Measurements from ENCODE around the gene TEX29.

Gene TEX29

DNA sequence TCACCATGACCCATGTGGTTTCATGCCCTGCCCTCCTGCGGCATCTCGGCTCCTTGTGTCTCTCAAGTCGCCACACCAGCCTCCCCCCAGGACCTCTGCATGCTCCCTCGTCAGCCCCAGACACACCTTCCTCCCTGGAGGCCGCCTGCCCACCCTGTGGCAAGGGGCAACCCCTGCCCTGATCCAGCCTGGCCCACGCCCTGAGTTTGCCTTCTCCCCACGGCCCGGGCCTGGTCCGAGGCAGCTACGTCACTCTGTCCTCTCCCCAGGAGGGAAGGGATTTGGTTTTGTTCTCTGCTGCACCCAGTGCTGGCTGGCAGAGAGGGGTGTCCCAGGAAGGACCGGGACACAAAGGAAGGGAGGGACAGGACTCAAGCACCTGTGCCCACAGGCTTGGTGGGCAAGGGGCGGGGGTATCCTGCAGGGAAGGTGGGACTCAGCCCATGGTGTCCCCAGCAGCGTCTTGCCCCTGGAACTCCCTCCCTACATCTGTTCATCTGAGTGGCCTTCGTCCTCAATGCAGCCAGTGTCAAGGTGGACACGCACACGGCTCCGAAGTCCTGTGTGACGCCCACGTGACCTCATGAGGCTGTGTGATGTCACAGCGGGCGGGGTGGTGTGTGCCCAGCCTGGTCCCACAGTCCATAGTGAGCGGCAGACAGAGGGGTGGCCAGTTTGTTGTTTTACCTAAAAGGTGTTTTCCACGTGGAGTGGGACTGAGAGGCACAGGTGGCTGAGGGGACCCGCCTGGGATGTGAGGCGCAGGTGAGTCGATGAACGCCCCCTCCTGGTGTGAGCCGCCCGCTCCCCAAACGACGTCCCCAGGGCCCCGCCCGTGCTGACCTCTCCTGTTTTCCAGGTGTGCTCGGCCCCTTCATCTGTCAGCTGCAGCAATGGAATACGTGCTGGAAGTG is at the start of gene TEX29:
TEX29 (plus strand) TSS at position 645 of the 914 bp plus-strand sequence; CDS start at position 894, 249 bp downstream.
- DNase-seq = no peak

DNA sequence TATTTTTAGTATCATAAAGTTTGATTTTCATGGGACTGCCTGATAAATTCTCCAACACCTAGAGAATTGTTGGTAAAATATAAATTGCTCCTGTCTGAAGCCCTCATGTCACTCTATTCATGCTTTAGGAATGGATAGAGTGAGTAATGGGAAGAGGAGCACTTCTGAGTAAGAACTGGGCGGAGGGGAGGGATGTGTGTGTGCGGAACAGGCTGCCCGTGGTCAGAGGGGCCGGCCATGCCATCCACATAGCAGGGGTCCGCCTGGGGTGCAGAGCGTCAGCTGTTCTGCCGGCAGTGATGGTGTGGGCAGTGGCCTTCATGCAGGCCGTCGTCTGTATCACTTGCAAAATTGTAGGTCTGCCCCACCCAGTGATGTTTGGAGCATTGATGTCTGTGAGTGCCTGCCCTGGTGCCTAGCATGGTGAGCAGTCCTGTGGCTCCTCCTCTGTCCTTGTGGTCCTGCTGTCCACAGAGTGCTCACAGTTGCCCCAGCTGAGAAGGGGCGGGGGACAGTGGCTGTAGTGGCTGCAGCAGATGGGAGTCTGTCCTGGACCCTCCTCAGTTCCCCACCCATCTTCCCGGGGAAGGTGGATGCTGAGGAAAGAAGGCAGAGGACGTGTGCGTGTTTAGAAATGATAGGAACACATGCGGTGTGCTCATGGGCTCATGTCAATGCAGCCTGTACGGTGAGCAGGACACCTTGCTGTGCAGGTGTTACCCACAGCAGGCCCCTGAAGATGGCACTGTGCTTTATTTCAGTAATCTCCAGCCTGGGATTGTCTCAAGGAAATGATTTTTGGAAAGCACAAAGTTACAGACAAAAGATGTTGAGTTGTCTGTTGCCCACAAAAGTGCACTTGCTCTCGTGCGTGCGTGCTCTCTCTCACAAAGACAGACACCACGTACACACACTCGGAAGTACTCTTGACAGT is 49.4 kb upstream of the TEX29 start:
- DNase-seq = no peak

DNA sequence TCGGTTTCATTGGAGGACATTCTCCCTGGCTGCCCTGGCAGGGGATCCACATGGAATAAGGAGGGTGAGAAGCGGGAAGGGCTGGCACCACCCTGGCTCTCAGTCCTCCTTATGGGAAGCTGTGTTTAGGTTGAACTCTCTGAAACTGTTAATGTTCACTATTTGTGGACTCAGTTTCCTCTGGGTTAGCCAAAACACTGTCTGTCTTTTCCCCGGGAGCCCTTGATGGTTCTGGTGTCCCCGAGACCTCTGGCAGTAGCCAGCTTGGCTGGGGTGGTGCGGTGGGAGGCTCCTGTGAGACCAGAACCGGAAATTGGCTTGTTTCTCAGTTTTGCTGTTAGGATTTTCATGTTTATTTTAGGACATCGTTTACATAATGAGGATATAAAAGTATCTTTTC is 48.3 kb upstream of the TEX29 start:
- DNase-seq = no peak

DNA sequence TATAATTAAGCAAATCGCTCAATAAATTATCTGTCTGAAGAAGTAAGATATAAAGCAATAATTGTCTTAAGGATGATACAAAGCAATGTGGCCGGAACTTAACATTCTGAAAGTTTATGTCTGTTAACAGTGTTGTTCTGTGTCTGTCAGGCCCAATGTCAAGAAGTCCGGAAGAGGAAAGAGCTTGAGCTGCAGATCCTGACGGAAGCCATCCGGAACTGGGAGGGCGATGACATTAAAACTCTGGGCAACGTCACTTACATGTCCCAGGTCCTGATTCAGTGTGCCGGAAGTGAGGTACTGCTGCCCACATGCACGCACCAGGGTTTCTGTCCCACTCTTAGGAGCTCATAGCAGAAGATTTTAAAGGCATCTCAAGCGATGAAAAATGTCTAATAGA is 45.1 kb upstream of the TEX29 start:
- no peak for DNase-seq

DNA sequence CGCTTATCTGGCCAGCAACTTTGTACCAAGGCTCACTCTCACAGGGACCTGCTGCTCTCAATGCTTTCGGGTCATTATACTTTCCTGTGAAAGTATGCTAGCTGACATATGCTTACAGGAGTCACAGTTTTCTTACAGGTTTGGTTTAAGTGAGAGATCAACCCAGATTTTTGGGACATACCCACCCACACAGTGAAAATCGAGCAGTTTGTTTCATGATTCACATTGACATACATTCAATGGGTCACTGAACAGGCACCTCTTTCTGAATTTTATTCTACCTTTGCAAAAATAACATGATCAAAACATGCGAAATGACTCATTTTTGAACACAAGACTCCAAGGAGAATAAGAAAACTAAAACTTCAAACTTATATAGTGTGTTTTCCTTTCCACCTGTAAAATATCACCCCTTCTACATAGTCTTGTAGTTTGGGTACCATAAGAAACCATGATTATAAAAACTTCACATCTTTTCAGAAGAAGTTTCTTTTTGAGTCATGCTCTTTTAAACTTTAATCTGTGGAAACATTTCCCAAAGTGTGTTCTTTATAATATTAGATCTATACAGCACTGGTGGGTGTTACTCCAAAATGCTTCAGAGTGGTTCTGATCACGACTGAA is 44.3 kb upstream of the TEX29 start:
- DNase-seq = no peak

DNA sequence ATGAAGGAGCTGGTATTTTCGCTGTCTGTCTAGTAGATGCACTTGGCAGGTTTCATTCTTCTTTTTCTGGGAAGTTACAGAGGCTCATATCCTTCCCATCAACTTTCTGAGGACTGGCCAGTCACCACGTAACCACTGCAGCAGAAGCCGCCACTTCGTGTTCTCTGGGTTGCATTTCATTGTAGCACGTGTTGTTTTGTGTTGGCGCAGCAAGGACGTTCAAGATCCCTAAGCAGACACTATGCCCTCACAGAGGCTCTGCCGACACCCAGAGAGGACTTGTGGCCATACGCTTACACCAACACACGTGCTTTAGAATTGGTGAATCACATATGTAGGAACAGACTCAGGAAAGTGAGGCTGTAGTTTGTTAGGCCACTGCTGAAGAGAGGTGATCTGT is 42.2 kb upstream of the TEX29 start:
- DNase-seq = no peak

DNA sequence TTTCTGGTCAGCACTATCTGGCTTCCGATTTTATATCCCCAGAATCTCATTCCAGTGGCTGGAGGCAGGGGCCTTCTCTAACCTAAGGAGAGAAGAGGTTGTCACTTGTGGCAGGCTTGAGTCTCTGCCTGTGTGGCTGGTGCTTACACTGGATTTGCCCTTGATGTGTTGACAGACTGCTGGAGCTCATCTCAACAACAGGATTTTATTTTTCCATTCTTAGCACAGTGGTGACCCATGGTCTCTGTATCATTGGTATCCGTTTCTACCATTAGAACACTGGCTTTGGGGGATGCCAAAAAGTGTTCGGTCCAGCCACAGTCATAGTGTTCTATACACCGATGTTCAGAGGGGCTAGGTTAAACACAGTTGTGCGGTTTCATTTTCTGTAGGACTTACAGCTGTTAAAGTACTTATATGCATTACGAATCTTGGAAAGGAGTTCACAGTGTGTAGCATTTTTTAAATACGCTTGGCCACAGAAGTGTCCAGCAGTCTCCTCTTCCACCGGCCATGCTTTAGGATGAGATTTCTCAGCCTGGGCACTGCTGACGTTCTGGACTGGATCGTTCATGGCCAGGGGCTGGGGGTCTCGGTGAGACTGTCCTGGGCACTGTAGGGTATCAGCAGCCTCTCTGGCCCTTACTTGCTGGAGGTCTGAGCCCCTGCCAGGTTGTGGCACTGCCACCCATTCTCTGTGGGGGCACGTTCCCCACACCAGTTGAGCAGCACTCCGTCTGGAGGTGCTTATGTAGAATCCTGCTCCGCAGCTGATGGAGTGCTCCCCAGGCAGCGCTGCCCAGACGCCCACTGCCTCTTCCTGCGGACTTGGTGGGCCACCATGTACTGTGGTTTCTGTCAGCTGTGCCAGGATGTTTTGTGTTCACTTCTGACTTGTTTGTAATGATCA is 41.4 kb upstream of the TEX29 start:
- no peak for DNase-seq

DNA sequence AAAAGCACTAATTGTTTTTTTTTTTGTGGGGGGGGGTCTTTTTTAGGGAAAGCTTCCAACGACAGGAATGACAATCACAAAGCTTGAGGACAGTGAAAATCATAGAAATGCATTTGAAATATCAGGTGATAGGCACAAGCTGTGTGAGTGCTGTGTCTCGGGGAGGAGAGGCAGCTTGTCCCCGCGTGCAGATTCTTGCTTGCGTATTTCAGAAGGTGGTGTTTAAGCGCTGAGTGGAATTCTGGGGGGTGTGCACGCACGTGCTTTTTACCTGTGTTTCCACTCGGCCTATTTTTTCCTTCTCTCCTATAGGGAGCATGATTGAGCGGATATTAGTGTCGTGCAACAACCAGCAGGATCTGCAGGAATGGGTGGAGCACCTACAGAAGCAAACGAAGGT is 40.2 kb upstream of the TEX29 start:
- no peak for DNase-seq

DNA sequence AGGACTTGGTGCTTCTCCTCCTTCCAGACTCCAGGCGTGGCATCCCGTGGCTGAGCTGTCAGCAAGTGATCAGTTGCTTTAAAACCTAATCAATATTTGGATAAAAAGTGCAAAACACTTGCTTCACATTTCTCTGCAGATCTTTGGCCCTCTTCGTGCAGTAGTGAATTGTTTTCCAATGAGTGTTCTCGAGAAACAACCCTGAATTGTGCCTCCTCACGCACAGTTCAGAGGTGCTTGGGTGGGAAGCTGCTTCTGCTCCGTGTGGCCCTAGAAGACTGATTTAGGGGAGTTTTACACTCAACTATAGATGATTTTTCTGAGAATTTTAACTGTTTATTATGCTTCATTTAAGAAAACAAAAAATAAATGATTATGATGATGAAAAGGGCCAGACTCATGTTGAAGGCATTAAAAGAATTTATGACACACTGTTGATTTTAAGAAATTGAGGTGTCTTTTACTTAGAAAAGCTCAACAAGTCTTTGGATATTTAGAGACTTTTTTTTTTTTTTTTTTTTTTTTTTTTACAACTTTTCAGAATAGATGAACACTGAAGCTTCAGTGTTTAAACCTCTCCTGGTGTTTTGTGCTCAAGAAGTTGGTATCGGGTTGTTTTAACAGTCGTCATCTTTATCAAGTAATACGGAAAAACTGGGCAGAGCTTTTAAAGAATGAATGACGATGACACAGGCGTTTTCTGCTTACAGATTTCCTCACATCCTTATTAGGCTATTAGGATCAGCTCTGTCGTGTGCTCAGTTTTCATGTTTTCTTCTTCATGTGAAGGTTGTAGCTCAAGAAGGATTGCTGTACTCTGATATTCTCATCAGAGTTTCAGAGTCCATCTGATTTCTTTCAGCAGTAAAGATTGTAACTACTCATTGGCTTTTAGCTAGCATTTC is 39.5 kb upstream of the TEX29 start:
- no peak for DNase-seq

DNA sequence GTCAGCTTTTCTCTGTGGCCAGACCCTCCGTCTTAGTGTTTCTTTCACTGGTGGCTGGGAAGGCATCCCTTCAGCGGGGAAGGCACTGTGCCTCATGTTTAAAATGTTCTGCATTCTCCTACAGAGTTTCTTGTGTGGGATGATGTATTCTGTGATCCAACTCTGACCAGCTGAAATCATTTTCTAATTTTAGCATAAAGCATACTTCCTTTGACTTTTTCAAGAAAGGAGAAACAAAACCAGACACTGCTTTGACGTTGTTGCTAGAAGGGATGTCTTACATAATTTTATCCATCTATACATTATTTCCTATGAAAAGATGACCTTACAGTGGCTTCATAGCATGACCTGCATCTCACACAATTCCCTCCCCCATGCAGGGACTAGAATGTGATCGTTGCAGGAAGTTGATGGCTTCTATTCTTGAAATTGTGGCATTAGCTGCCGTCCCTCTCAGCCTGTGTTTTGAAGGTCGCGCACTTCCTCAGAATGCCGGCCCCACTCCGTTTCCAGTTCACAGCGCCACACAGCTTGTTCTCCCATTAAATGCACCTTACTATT is 38.6 kb upstream of the TEX29 start:
- DNase-seq = peak in 1 of 2 donors; percentile 33

DNA sequence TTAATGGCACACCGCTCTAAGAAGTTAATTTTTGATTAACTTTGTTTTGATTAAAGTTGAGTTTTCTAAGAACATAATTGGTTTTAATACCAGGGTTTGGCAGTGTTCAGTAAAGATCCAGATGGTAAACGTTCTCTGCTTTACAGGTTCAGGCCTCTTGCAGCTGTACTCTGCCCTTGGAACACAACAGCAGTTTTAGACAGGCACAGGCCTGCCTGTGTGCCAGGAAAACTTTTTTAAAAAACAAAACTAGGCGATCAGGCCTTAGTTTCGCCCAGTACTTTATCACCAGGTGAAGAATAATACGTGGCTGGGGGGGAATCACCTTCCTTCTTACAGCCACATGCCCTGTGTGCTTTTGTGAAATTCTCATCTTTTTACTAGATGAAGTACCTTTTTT is 38.0 kb upstream of the TEX29 start:
- DNase-seq = no peak

DNA sequence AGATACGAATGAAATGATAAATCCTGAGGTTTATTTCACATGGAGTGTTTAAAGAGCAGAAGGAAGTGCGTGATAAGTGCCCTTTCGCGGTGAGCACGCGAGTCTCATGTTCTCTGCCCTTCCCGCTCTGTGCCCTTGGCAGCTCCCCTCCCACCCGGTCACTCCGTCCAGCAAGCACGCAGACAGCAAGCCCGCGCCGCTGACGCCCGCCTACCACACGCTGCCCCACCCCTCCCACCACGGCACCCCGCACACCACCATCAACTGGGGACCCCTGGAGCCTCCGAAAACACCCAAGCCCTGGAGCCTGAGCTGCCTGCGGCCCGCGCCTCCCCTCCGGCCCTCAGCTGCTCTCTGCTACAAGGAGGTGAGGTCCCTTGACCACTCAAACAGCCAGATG is 37.4 kb upstream of the TEX29 start:
- no peak for DNase-seq

DNA sequence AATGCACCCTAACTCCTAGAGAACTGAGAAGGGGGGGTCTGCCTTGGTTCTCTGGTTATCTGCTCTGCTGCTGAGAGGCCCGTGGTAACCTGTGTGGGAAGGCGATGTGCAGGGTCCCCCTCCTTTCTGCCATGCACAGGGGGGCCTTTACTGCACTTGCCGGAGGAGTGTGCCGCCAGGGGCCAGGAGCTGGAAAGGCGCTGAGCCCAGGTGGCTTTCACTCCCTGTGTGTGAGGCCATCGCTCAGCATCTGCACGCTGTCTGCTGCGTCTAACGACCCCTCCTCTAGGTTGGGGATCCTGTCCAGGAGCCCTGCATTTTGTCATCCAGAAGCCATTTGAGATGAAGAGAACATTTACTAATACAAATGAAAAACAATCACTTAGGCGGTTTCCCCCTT is 37.0 kb upstream of the TEX29 start:
- DNase-seq = no peak

DNA sequence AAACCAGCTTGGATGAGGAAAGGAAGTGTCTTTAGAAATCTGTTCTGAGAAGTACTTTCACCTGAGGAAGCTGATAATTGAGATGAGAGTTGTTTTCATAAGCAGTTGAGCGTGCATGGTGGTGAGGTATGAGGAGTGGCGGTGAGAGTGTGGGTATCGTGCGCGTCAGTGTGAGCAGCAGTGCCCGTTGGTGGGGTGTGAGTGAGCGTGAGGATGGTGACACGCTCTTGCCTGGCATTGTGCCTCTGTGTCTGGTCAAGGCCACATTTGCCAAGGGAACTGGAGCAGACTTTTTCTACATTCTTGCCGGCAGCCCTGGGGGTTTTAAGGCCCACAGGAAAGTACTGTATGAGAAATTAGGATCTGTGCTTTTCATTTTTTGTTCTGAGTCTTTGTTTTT is 36.5 kb upstream of the TEX29 start:
- no peak for DNase-seq

DNA sequence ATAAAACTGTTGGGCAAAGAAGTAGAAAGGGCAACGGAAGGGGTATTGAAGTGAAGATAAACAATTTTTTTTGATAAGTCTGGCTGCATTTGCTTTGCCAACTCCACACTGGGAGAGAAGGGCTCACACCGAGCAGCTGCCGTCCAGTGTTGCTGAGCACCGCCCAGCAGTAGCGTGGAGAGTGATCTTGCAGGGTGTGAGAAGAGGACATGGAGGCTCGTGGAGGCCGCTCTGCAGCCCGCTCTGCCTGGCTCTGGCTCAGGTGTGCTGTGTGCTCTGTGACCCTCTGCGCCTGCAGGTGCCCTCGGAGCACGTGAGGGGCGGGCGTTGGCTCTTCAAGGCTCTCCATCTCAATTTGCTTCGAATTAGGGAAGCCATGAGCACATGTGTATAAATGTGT is 35.9 kb upstream of the TEX29 start:
- no peak for DNase-seq

DNA sequence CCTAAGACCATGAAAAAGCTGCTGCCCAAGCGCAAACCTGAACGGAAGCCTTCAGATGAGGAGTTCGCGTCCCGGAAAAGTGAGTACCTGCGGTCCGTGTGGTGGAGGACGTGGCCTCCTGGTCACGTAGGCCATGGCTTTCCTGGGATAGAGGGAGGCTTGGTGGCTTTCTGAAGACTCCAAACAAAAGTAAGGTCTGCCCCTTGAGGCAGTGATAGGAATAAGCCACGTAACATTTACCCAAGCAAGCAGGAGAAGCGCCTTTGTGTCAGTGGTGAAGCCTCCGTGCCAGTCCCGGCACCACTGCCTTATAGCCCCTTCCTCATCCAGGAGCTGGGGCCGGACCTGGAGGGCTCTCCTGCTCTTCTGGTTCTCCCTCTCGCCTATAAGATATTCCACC is 34.3 kb upstream of the TEX29 start:
- DNase-seq = no peak

DNA sequence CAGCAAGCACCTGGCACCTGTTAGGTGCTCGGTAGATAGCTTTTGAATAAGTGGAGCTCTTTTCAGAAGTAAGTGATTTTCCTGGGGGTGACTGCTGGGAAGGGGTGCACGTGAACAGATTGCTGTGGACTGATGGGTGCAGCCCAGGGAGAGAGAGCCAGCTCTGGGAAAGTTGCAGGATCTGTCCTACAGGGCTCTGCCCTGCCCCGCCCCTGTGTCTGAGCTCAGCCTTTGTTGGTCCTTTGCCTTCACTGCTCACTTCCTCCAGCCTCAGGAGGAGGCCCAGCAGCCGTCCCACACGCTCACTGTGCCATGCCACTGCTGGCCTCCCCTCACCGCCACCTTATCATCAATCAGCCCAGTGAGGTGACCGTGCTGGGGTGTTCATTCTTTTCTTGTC is 33.7 kb upstream of the TEX29 start:
- no peak for DNase-seq

DNA sequence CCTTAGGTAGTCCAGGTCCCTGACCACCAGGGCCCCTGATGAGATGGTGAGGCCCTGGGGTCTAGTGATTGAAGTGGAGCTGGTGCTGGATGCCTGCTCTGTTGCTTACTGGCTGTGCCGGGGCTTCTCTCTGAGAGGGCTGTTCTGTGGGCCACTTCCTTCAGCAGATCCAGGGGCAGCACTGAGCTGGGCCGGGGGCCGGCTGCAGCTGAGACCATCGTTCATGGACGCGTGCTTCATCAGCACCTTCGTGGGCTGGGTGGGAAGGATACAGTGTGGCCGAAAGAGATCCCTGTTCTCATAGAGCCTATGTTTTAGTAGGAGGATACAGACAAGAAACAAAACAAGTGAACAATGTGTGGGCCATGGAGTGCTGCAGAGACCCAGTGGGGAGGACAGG is 33.2 kb upstream of the TEX29 start:
- no peak for DNase-seq

DNA sequence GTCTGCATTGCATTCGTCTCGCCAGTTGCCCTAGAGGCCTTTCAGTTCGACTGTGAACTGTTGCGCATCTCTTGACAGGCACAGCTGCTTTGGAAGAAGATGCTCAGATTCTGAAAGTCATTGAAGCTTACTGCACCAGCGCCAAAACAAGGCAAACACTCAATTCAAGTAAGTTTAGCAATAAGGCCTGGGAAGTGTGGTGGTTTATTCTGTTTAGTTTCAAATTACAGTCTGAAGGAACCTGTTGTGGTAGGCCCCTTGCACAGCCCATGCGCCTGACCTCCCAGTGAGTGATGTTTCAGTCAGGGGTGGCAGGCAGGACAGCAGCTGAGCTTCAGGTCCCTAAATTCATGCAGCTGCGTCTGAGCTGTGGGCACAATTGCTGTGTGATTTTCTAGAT is 32.2 kb upstream of the TEX29 start:
- DNase-seq = no peak

DNA sequence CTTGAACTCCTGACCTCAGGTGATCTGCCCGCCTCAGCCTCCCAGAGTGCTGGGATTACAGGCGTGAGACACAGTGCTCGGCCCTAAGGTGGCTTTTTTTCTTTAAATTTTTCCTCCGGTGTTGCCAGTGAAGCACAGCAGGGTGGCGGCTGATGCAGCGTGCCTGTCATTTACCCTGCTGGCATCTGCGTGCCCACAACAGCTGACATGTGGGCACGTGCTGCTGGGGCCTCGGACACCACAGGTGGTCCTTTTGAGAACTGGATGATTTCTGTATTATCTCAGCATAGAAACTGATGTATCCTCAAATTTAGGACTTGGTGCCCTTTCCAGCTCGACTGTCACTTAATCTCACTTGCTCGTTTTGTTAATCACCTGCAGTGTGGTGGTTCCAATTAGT is 31.2 kb upstream of the TEX29 start:
- no peak for DNase-seq

DNA sequence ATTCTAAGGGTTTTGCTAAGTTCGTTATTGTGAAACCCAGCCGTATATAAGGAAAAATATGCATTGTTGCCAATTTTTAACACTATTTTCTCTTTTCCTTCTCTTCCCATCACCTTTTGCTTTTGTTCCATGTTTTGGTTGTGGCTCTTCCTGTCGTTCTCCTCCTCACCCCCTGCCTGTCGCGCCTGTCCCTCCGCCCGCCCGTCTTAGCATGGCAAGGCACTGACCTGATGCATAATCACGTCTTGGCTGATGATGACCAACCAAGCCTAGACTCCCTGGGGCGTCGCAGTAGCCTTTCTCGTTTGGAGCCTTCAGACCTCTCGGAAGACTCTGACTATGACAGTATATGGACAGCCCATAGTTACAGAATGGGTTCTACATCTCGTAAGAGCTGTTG is 28.5 kb upstream of the TEX29 start:
- DNase-seq = no peak

Data from hippocampal formation (tissue), 2 donors.